Gastrocnemius medialis (tissue), 4 donors: ENCODE data around the gene VAV2. TPM values are rescaled to one million over a fixed set of nuclear protein-coding genes. Genes with fewer than 3 reads are reported as not detected.
"Not testable (repeated sequence)": the region's sequence is repeated elsewhere in the genome, so short reads cannot be mapped to it uniquely, and the experiment has no call there.

Source experiments
- ATAC-seq, 2 donors: fragments of 150-250 bp; one replicate each; pipeline ENCODE4 v1.9.1; 2016
- DNase-seq, 2 donors: peaks; one replicate each; pipeline ENCODE4 v3.0.0-alpha.2; 2019
- H3K27ac ChIP-seq, 4 donors: fragments of 200-600 bp; sonication (generic); 1 replicate in 1 of 4; 2 replicates in 3 of 4; pipeline ENCODE4 v1.5.1; 2016 to 2018; ENCODE audit warnings: mild to moderate bottlenecking in 2 of 4, moderate library complexity in 1 of 4
- H3K27me3 ChIP-seq, 3 donors: fragments of 200-600 bp; sonication (generic) in 2 of 3; 1 replicate in 1 of 3; 2 replicates in 2 of 3; pipeline versions ENCODE4 v1.5.1 to v1.6.0; 2016 to 2019; ENCODE audit warnings: mild to moderate bottlenecking in 1 of 3, moderate library complexity in 1 of 3
- H3K36me3 ChIP-seq, 2 donors: fragments of 200-600 bp; sonication (generic) in 1 of 2; one replicate each; pipeline ENCODE4 v1.5.1; 2017 to 2018
- H3K4me1 ChIP-seq, 2 donors: fragments of 200-600 bp; sonication (generic) in 1 of 2; one replicate each; pipeline ENCODE4 v1.5.1; 2016 to 2017; ENCODE audit warnings: mild to moderate bottlenecking in 2 of 2
- H3K4me3 ChIP-seq, 4 donors: fragments of 200-600 bp; sonication (generic) in 3 of 4; 1 replicate in 1 of 4; 2 replicates in 3 of 4; pipeline ENCODE4 v1.5.1; 2016 to 2019; ENCODE audit warnings: mild to moderate bottlenecking in 2 of 4
- H3K9me3 ChIP-seq, 3 donors: fragments of 200-600 bp; sonication (generic) in 2 of 3; 1 replicate in 1 of 3; 2 replicates in 2 of 3; pipeline ENCODE4 v1.5.1; 2016 to 2019
- CTCF ChIP-seq, 5 experiments: fragments of 450-650 bp in 3 of 5; fragments of 200-600 bp in 2 of 5; sonication (generic) in 2 of 5; IDR thresholded peaks in 4 of 5; conservative IDR thresholded peaks in 1 of 5; 1 replicate in 4 of 5; 2 replicates in 1 of 5; pipeline ENCODE4 v1.5.1; 2016 to 2019; ENCODE audit warnings: antibody characterized with exemption in 5 of 5, mild to moderate bottlenecking in 3 of 5, moderate library complexity in 3 of 5
- POLR2A ChIP-seq, 2 donors: fragments of 450-650 bp; IDR thresholded peaks; one replicate each; pipeline ENCODE4 v1.6.1; 2017; ENCODE audit warnings: antibody characterized with exemption in 2 of 2, mild to moderate bottlenecking in 2 of 2, moderate library complexity in 2 of 2
- in situ Hi-C, 4 donors: fragments of 200-750 bp; cut with MboI; loops; one replicate each; pipeline versions ENCODE4 v1.15.0 to v1.8.0; 2017; ENCODE audit warnings: low sequenced_read_pairs in 4 of 4
- intact Hi-C: fragments of 100-400 bp; cut with DNase I; formaldehyde crosslinking; loops from one replicate; pipeline ENCODE4 v1.15.1; 2023; ENCODE audit warnings: low total_unique reads
- total RNA-seq, 4 donors: library from RNA; depleted of rRNA; stranded (reverse); fragments of >200 nt; gene quantifications; one replicate each; pipeline versions ENCODE4 v1.1.0 to v1.2.3, GENCODE V29; 2016

VAV2 gene
- total RNA-seq, 4 donors from 2014 or later, result 0.51 to 1.2 (median 0.97) TPM

- intact Hi-C loops (no loop called here), in situ Hi-C loops (no loop called here)
- TF ChIP-seq CTCF (IDR thresholded peaks at IDR 0.05 in 4 of 5, conservative IDR thresholded peaks at IDR 0.05 in 1 of 5) (no peak), POLR2A (IDR thresholded peaks at IDR 0.05) (no peak)
- Histone ChIP-seq H3K4me3 (no peak overlapping the region), H3K4me1 (no peaks in the 10 kb centered on the region), H3K36me3 (no peaks in the 10 kb centered on the region), H3K9me3 (peaks cover 0 to 9% (median 0%) of the 10 kb centered on the region in 3 donors), H3K27ac (no peak overlapping the region), H3K27me3 (no peaks in the 10 kb centered on the region)
- DNase-seq (peak in 1 of 2 donors; percentile 4), ATAC-seq (no peak)
Observed at GRCh38 chr9:133769511-133770075, 222.5 kb downstream of the VAV2 start.

DNA sequence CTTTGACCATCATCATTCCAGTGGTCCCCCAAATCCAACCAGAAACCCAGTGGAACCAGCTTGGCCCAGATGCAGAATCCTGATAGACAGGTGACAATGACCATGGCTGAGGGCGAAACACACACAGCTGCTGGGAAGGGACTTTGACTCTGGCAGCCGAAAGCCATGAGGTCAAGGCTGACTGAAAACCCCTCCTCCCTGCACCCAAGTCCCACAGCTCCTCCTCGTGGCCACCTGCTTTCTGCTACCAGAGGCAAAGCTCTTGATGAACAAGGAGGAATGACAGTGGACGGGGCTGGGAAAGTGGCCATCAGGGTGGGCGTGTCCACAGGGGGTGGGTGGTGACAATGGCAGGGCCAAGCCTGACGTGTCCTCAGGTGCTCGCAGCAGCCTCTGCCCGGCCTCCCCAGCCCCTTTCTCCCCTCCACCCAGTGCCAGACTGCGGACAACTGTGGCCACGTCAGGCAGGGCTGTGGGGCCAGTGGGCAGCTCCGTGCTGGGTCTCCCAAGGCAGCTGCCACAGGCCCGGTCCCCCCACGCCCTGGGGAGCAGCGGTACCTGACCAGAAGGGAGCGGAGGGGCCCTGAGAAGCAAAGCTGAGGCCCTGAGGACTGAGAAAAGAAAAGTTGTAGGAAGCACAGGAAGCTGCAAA, 223.1 kb downstream of the VAV2 start:
- no peaks in the 10 kb centered on the region for H3K4me1 ChIP-seq
- no peaks in the 10 kb centered on the region for H3K27me3 ChIP-seq
- H3K36me3 ChIP-seq, result no peaks in the 10 kb centered on the region
- H3K4me3 ChIP-seq, result no peak overlapping the region
- TF ChIP-seq POLR2A (IDR thresholded peaks at IDR 0.05) (no peak), CTCF (IDR thresholded peaks at IDR 0.05 in 4 of 5, conservative IDR thresholded peaks at IDR 0.05 in 1 of 5) (no peak)
- H3K27ac ChIP-seq, result no peak overlapping the region
- intact Hi-C loops, result no loop called here
- DNase-seq (peak in 1 of 2 donors; percentile 6), ATAC-seq (no peak)
- in situ Hi-C loops, result no loop called here
- H3K9me3 ChIP-seq, result peaks cover 0 to 9% (median 0%) of the 10 kb centered on the region in 3 donors

DNA sequence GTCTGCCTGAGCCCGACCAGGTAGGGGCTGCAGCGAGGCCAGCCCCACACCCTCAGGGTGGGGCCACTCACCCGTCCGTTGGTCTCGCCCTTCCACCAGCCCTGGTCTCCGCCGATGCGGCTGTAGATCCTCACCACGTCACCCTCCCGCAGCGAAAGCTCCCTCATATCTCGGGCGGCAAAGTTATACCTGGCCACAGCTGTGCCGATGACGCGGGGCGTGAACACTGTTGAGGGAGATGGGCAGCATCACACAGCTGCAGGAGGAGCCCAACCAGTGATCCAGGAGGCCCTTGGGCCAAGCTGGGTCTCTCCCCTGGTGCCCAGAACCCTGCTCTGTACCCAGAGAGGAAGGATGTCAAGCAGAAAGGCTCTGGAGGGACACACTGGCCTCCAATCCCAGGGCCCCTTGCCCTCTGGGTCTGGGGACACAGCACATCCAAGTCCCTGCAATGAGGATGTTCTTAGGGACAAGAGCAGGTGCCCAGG, 223.7 kb downstream of the VAV2 start:
- Histone ChIP-seq H3K27me3 (no peaks in the 10 kb centered on the region), H3K9me3 (peaks cover 0 to 9% (median 0%) of the 10 kb centered on the region in 3 donors), H3K4me3 (no peak overlapping the region), H3K4me1 (no peaks in the 10 kb centered on the region), H3K27ac (no peak overlapping the region), H3K36me3 (no peaks in the 10 kb centered on the region)
- in situ Hi-C loops, result no loop called here
- ATAC-seq (no peak), DNase-seq (peak in 1 of 2 donors; percentile 4)
- TF ChIP-seq CTCF (IDR thresholded peaks at IDR 0.05 in 4 of 5, conservative IDR thresholded peaks at IDR 0.05 in 1 of 5) (no peak), POLR2A (IDR thresholded peaks at IDR 0.05) (no peak)
- intact Hi-C loops, result no loop called here

GRCh38 chr9:133767625-133768024, 224.5 kb downstream of the VAV2 start:
- ATAC-seq (no peak), DNase-seq (no peak)
- Histone ChIP-seq H3K4me1 (no peaks in the 10 kb centered on the region), H3K9me3 (peaks cover 0 to 9% (median 0%) of the 10 kb centered on the region in 3 donors), H3K27me3 (no peaks in the 10 kb centered on the region), H3K36me3 (no peaks in the 10 kb centered on the region), H3K4me3 (no peak overlapping the region), H3K27ac (no peak overlapping the region)
- intact Hi-C loops (no loop called here), in situ Hi-C loops (no loop called here)
- TF ChIP-seq POLR2A (IDR thresholded peaks at IDR 0.05), result no peak

- in situ Hi-C loops, result no loop called here
- no peak overlapping the region for H3K27ac ChIP-seq
- no peak for ATAC-seq
- no peak for TF ChIP-seq POLR2A (IDR thresholded peaks at IDR 0.05)
- no peak for TF ChIP-seq CTCF (IDR thresholded peaks at IDR 0.05 in 4 of 5, conservative IDR thresholded peaks at IDR 0.05 in 1 of 5)
- intact Hi-C loops, result no loop called here
- H3K4me3 ChIP-seq, result no peak overlapping the region
- peaks cover 0 to 9% (median 0%) of the 10 kb centered on the region in 3 donors for H3K9me3 ChIP-seq
- no peak for DNase-seq
- no peaks in the 10 kb centered on the region for H3K4me1 ChIP-seq
- H3K36me3 ChIP-seq, result no peaks in the 10 kb centered on the region
- no peaks in the 10 kb centered on the region for H3K27me3 ChIP-seq
Observed at GRCh38 chr9:133767008-133767407, 225.1 kb downstream of the VAV2 start.

GRCh38 chr9:133766234-133766633, 225.9 kb downstream of the VAV2 start:
- H3K27ac ChIP-seq, H3K36me3 ChIP-seq, H3K27me3 ChIP-seq, intact Hi-C loops, ATAC-seq, H3K9me3 ChIP-seq, H3K4me3 ChIP-seq, DNase-seq, H3K4me1 ChIP-seq, in situ Hi-C loops: not testable (repeated sequence)
